ENCODE results near the gene MGAT5.

The MGAT5 gene

GRCh38 chr2:134482131-134482723 lies 228.4 kb downstream of the MGAT5 start:
- no peaks in the 10 kb centered on the region for H3K4me1 Mint-ChIP-seq (ENCODE audit: low read depth in 2 of 2)
- no peak overlapping the region for H3K4me3 Mint-ChIP-seq
- H3K36me3 Mint-ChIP-seq (ENCODE audit: insufficient read depth), result no peaks in the 10 kb centered on the region
- DNase-seq (no peak), ATAC-seq (replicated peaks) (no peak)
- H3K27ac Mint-ChIP-seq, result no peak overlapping the region
- H3K9me3 Mint-ChIP-seq, result no peaks in the 10 kb centered on the region
- peaks cover 10 to 42% of the 10 kb centered on the region in 2 donors for H3K27me3 Mint-ChIP-seq

DNA sequence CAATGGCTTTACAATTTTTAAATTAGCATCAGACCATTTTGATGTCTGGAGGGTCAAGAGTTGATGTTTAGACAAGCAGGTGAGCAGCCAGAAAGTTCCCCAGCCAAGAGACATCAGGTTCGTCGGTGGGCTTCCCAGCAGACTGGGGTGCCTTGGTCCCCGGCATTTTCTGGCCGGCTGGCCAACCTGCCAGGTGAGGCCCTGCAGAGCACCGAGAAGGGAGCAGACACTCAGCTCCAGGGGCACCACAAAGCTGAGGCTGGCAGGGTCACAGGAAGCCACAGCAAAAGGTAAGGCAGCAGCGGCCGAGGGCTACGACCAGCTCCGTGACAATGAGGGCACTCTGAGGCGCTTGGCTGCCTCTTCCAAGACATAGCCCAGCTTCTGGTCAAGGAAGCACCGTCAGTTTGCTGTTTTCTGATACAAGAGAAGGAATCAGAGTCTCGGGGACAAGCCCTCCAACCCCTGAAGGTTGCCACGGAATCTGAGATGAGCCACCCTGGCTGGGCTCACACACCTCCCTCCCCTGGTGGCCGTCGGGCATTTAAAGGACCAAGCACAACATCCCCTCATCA lies 229.0 kb downstream of the MGAT5 start:
- peaks cover 10 to 42% of the 10 kb centered on the region in 2 donors for H3K27me3 Mint-ChIP-seq
- H3K27ac Mint-ChIP-seq, result no peak overlapping the region
- ATAC-seq (replicated peaks), result no peak
- no peak for DNase-seq
- no peaks in the 10 kb centered on the region for H3K4me1 Mint-ChIP-seq (ENCODE audit: low read depth in 2 of 2)
- no peaks in the 10 kb centered on the region for H3K36me3 Mint-ChIP-seq (ENCODE audit: insufficient read depth)
- H3K4me3 Mint-ChIP-seq, result no peak overlapping the region
- H3K9me3 Mint-ChIP-seq, result no peaks in the 10 kb centered on the region

DNA sequence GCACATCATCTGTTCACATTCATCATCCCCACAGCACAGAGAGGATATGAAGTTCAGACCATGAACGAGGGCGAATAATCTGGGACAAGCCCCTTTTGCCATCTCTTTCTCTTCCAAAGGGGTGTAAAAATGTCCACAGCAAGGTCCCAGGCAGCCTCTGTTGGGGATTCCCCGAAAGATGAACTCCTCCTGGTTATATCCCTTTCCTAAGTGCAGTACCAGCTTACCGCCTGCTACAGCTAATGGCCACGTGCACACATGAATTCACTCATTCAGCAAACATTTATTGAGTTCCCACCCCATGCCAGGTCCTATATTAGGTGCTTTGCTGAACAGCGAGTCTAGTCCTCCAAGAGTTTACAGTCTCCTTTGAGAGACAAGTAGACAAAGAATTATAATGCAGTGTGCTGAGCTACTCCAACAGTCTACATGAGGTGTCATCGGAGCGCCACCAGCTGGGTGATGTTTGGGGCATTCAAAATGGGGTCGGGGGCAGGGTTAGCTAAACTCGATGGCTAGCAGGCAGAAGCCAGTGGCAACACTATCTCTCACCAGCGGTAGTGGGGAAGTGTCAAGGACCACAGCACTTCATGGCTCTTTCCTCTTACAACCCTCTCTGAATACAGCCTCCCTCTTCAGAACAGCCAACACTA lies 236.0 kb downstream of the MGAT5 start:
- no peak for ATAC-seq (replicated peaks)
- Mint-ChIP-seq H3K4me3 (no peak overlapping the region), H3K36me3 (ENCODE audit: insufficient read depth) (no peaks in the 10 kb centered on the region), H3K27me3 (peaks cover 26 to 32% of the 10 kb centered on the region in 2 donors), H3K27ac (no peak overlapping the region), H3K9me3 (no peaks in the 10 kb centered on the region), H3K4me1 (ENCODE audit: low read depth in 2 of 2) (peaks cover 0 to 4% of the 10 kb centered on the region in 2 donors)
- DNase-seq, result no peak

DNA sequence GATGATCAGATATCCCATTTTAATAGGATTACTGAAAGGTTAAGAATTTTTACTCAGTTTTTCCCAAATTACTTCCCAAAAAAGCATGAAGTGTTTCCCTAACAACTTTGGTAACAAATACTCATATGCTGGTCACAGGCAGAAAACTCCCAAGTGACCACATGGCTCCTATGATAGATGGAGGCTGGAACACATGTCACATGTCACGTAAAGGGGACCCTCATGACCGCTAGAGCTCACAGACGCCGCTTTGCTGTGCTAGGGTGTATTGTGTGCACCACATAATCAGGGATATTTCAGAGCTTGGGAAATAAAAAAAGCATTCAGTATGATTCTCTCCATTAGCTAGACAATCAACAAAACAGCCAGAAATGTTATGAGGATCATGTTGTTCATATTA lies 236.7 kb downstream of the MGAT5 start:
- Mint-ChIP-seq H3K27me3 (peaks cover 31 to 35% of the 10 kb centered on the region in 2 donors), H3K9me3 (no peaks in the 10 kb centered on the region), H3K4me3 (no peak overlapping the region), H3K36me3 (ENCODE audit: insufficient read depth) (no peaks in the 10 kb centered on the region), H3K4me1 (ENCODE audit: low read depth in 2 of 2) (peaks cover 0 to 4% of the 10 kb centered on the region in 2 donors), H3K27ac (no peak overlapping the region)
- ATAC-seq (replicated peaks), result no peak
- no peak for DNase-seq

DNA sequence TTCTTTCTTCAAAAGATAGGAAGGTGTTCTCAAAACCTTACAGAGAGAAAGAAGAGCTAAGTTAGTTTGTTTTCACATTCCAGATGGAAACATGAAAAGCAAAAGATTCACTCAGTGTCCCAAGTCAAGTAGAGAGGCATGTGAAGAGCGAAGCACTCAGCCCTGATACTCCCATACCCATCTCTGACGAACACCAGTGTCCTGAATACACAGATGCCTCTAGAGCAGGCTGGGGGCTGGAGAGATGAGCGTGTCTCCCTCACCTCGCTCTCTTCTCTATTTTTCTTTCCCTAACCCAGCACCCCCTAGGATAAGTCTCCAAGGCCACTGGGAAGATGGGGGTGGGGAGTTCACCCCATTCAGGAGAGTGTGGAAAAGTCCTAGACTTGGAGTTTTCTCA lies 237.2 kb downstream of the MGAT5 start:
- H3K36me3 Mint-ChIP-seq (ENCODE audit: insufficient read depth), result no peaks in the 10 kb centered on the region
- no peak for ATAC-seq (replicated peaks)
- H3K4me1 Mint-ChIP-seq (ENCODE audit: low read depth in 2 of 2), result peaks cover 0 to 4% of the 10 kb centered on the region in 2 donors
- no peak for DNase-seq
- H3K27me3 Mint-ChIP-seq, result peaks cover 31 to 35% of the 10 kb centered on the region in 2 donors
- H3K9me3 Mint-ChIP-seq, result no peaks in the 10 kb centered on the region
- no peak overlapping the region for H3K27ac Mint-ChIP-seq
- H3K4me3 Mint-ChIP-seq, result no peak overlapping the region

DNA sequence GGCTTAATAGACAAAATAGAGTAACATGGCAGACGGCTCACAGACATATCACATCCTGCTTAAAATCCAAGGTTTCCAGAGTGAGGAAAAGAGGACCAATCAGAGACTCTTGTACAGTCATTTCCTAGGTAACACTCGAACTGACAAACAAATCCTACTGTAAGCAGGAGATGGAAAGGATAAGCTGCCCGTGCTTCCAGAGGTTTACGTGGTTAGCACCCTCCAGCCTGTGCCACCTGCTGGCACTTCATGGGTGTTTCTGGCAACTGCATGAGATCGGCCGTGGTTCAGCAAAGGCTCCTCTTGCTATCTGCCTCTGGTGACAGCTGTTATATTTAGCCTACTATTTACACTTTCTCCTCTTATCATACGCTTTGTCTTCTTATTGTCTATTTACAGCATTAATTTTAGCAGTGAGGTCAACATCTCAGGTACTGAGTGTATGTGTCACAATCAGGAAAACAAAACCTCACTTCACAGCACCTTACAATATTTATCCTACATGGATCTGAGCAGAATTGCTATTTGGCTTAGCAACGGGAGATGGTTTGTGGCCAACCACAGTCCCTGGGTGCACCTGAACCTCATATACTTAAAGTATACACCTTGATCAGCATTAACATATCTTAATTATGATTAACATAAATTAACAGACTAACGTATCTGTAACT lies 238.0 kb downstream of the MGAT5 start:
- no peak for ATAC-seq (replicated peaks)
- Mint-ChIP-seq H3K27me3 (peaks cover 31 to 35% of the 10 kb centered on the region in 2 donors), H3K4me3 (no peak overlapping the region), H3K4me1 (ENCODE audit: low read depth in 2 of 2) (peaks cover 0 to 4% of the 10 kb centered on the region in 2 donors), H3K27ac (no peak overlapping the region), H3K36me3 (ENCODE audit: insufficient read depth) (no peaks in the 10 kb centered on the region), H3K9me3 (no peaks in the 10 kb centered on the region)
- DNase-seq, result peak in 1 of 3 experiments; percentile 2

DNA sequence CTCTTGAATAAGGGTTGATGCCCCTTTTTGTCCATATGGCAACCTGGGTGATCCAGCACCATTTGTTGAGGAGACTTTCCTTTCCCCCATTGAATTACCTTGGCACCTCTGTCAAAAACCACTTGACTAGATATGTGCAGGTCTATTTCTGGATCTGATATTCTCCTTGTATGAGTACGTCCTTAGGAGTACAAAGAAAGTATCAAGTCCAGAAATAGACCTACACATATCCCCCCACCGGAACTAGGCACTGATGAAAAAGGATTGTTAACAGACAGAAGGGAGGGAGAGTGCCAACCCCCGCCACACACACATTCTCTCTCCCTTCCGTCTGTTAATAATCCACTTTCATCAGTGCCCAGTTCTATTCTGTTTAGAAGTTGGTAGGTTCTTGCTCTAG lies 239.9 kb downstream of the MGAT5 start:
- Mint-ChIP-seq H3K4me1 (ENCODE audit: low read depth in 2 of 2) (peaks cover 0 to 4% of the 10 kb centered on the region in 2 donors), H3K27ac (no peak overlapping the region), H3K9me3 (no peaks in the 10 kb centered on the region), H3K4me3 (no peak overlapping the region), H3K36me3 (ENCODE audit: insufficient read depth) (no peaks in the 10 kb centered on the region), H3K27me3 (peaks cover 30 to 31% of the 10 kb centered on the region in 2 donors)
- no peak for ATAC-seq (replicated peaks)
- DNase-seq, result no peak

- H3K9me3 Mint-ChIP-seq, result no peaks in the 10 kb centered on the region
- ATAC-seq (replicated peaks) (no peak), DNase-seq (no peak)
- no peak overlapping the region for H3K4me3 Mint-ChIP-seq
- H3K4me1 Mint-ChIP-seq (ENCODE audit: low read depth in 2 of 2), result no peaks in the 10 kb centered on the region
- no peaks in the 10 kb centered on the region for H3K36me3 Mint-ChIP-seq (ENCODE audit: insufficient read depth)
- no peak overlapping the region for H3K27ac Mint-ChIP-seq
- peaks cover 13 to 16% of the 10 kb centered on the region in 2 donors for H3K27me3 Mint-ChIP-seq
Measured at GRCh38 chr2:134498654-134499053, 244.8 kb downstream of the MGAT5 start.

DNA sequence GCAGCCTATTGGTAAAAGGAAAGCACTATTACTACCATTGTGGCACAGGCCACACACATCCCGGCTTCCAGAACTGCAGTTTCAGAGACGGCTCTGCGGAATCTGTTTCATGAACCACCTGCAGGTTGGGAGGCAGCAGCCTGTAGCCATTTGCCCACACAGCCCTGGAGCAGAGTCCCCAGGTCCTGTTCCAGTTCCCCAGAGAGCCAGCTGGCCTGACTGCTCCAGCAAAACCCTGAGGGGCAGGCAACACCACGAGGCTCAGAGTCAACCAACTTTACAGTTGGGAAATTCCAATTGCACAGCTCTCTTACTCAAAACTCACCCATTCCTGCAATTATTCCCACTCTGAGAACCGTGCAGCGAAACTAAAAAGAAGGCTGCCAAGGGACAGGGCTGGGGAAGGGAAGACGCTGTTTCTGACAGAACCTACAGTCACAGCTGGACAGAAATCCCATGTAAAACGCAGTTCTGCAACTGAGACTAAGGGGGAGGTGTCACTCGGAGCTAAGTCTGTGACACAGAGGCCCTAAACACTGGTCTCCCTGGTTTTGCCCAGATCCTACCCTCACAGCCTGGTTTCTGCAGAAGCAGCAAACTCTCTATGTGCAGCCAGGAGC lies 245.5 kb downstream of the MGAT5 start:
- DNase-seq, result no peak
- Mint-ChIP-seq H3K4me3 (no peak overlapping the region), H3K27ac (no peak overlapping the region), H3K27me3 (peaks cover 6 to 8% of the 10 kb centered on the region in 2 donors), H3K4me1 (ENCODE audit: low read depth in 2 of 2) (no peaks in the 10 kb centered on the region), H3K9me3 (no peaks in the 10 kb centered on the region), H3K36me3 (ENCODE audit: insufficient read depth) (no peaks in the 10 kb centered on the region)
- no peak for ATAC-seq (replicated peaks)

DNA sequence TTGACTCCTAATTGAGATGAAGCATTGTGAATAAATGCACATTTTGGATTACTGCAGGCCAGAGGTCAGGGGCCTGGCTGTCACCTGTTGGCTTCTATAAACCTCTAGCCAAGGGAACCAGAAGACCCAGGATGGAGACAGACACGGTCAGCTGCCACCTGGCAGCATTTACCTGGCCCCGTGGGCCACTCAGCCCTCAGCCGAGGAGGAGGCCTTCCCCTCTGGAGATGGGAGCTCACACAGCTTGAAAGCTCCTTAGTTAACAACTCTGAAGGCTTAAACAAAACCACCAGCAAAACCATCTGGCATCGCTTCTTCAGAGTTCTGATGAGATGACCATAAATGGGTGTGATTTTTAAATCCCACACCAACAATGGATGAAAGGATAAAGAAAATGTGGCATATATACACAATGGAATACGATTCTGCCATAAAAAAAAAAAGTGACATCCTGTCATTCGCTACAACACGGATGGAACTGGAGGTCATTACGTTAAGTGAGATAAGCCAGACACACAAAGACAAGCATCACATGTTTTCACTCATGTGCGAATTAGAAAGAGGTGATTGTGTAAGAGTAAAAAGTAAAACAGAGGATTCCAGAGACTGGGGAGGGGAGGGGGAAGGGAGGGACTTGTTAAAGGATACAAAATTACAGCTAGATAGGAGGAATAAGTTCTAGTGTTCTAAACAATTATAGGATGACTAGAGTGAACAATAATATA lies 246.5 kb downstream of the MGAT5 start:
- no peak overlapping the region for H3K27ac Mint-ChIP-seq
- H3K4me3 Mint-ChIP-seq, result no peak overlapping the region
- H3K27me3 Mint-ChIP-seq, result no peaks in the 10 kb centered on the region
- ATAC-seq (replicated peaks) (no peak), DNase-seq (no peak)
- no peaks in the 10 kb centered on the region for H3K9me3 Mint-ChIP-seq
- no peaks in the 10 kb centered on the region for H3K4me1 Mint-ChIP-seq (ENCODE audit: low read depth in 2 of 2)
- no peaks in the 10 kb centered on the region for H3K36me3 Mint-ChIP-seq (ENCODE audit: insufficient read depth)

DNA sequence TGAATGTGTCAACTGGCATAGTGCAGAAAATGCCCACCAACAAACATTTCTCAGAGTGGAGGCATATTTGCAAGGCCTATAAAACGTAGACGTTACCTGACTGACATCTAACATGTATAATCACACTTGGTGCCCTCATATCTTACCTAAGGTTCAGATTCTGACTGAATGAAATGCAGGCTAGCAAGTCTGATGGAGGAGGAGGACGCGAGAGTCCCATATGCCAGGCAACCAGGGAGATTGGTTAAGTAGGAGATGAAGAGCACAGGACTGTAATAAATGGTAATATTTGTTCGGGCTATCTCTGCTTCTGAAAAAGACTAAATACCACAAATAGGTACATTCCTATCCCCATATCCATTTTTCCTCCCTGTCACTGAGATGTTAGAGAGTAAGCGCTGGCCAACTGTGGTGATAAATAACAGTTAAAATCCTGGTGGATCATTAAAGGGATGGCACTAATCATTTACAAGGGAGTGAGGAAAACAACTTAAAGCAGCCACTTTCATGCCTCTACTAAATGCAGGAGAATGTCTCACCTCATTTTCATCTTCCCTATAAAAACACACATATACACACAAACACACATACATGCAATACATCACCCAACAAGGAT lies 247.7 kb downstream of the MGAT5 start:
- Mint-ChIP-seq H3K27ac (peak overlapping the region in 1 of 2 donors; percentile 11), H3K9me3 (no peaks in the 10 kb centered on the region), H3K4me3 (no peak overlapping the region), H3K4me1 (ENCODE audit: low read depth in 2 of 2) (no peaks in the 10 kb centered on the region), H3K36me3 (ENCODE audit: insufficient read depth) (no peaks in the 10 kb centered on the region), H3K27me3 (no peaks in the 10 kb centered on the region)
- ATAC-seq (replicated peaks) (no peak), DNase-seq (no peak)

- H3K9me3 Mint-ChIP-seq, result no peaks in the 10 kb centered on the region
- DNase-seq (no peak), ATAC-seq (replicated peaks) (no peak)
- H3K36me3 Mint-ChIP-seq (ENCODE audit: insufficient read depth), result no peaks in the 10 kb centered on the region
- no peaks in the 10 kb centered on the region for H3K27me3 Mint-ChIP-seq
- peak overlapping the region in 1 of 2 donors; percentile 11 for H3K27ac Mint-ChIP-seq
- no peaks in the 10 kb centered on the region for H3K4me1 Mint-ChIP-seq (ENCODE audit: low read depth in 2 of 2)
- no peak overlapping the region for H3K4me3 Mint-ChIP-seq
Measured at GRCh38 chr2:134502104-134502503, 248.2 kb downstream of the MGAT5 start.

Measured in effector memory CD8-positive, alpha-beta T cell (primary cell).